Keratinocyte (primary cell): ENCODE results near the gene PTPRU. TPM values are rescaled to one million over a fixed set of nuclear protein-coding genes. Genes with fewer than 3 reads are reported as not detected.
A peak's percentile ranks its signal among the peaks of the same experiment; 100 is the strongest.

Source experiments
- DNase-seq: peaks from one replicate; pipeline ENCODE4 v3.0.0-alpha.2; 2011; ENCODE audit warnings: low read depth, missing footprints, low spot score
- FAIRE-seq: peaks from 2 replicates; lab custom pipeline; 2011; peaks lifted over from hg19 to GRCh38; lab: Jason Lieb, UNC
- H2AFZ ChIP-seq: 2 replicates; pipeline ENCODE4 v1.6.0; 2012; ENCODE audit warnings: low read length, control low read depth, inconsistent platforms; ENCODE audit not compliant: control insufficient read depth
- H3K27ac ChIP-seq: 2 replicates; pipeline ENCODE4 v1.5.1; 2011; ENCODE audit warnings: low read length; ENCODE audit not compliant: control insufficient read depth, insufficient read depth
- H3K27me3 ChIP-seq: 3 replicates; pipeline ENCODE4 v1.6.0; 2011; ENCODE audit warnings: low read length; ENCODE audit not compliant: control insufficient read depth, insufficient read depth; ENCODE audit errors: extremely low read depth
- H3K36me3 ChIP-seq, 2 experiments: 2 replicates in 1 of 2; 3 replicates in 1 of 2; pipeline ENCODE4 v1.5.1; 2011; ENCODE audit warnings: low read length in 2 of 2, mild to moderate bottlenecking in 1 of 2; ENCODE audit not compliant: control insufficient read depth in 2 of 2, insufficient read depth in 2 of 2; ENCODE audit errors: extremely low read depth in 1 of 2
- H3K4me1 ChIP-seq: 3 replicates; pipeline ENCODE4 v1.5.1; 2011; ENCODE audit warnings: low read length; ENCODE audit not compliant: control insufficient read depth, insufficient read depth; ENCODE audit errors: extremely low read depth
- H3K4me2 ChIP-seq: 3 replicates; pipeline ENCODE4 v1.6.0; 2011; ENCODE audit warnings: low read depth, low read length; ENCODE audit not compliant: control insufficient read depth, insufficient read depth; ENCODE audit errors: extremely low read depth
- H3K4me3 ChIP-seq, 3 experiments: fragments of 200-600 bp in 1 of 3; sonication (generic) in 1 of 3; 2 replicates in 2 of 3; 3 replicates in 1 of 3; pipeline ENCODE4 v1.5.1; 2011 to 2016; ENCODE audit warnings: low read length in 3 of 3, mild to moderate bottlenecking in 3 of 3, control low read depth in 2 of 3, inconsistent platforms in 1 of 3, low read depth in 1 of 3, mixed read lengths in 1 of 3, mixed run types in 1 of 3, moderate library complexity in 1 of 3; ENCODE audit not compliant: control insufficient read depth in 2 of 3, insufficient read depth in 2 of 3; ENCODE audit errors: extremely low read depth in 1 of 3
- H3K79me2 ChIP-seq: 2 replicates; pipeline ENCODE4 v1.6.0; 2012; ENCODE audit warnings: low read length; ENCODE audit not compliant: control insufficient read depth, insufficient read depth
- H3K9ac ChIP-seq: 3 replicates; pipeline ENCODE4 v1.6.0; 2011; ENCODE audit warnings: low read length; ENCODE audit not compliant: control insufficient read depth, insufficient read depth; ENCODE audit errors: extremely low read depth
- H3K9me1 ChIP-seq: 3 replicates; pipeline ENCODE4 v1.6.0; 2011; ENCODE audit warnings: low read length; ENCODE audit not compliant: control insufficient read depth, insufficient read depth; ENCODE audit errors: extremely low read depth
- H3K9me3 ChIP-seq: 2 replicates; pipeline ENCODE4 v1.5.1; 2012; ENCODE audit warnings: low read depth, low read length; ENCODE audit not compliant: control insufficient read depth
- H4K20me1 ChIP-seq: 3 replicates; pipeline ENCODE4 v1.6.0; 2011; ENCODE audit warnings: low read length; ENCODE audit not compliant: control insufficient read depth, insufficient read depth; ENCODE audit errors: extremely low read depth
- EZH2 ChIP-seq: IDR thresholded peaks from one replicate; pipeline ENCODE4 v1.6.1; 2012; ENCODE audit warnings: inconsistent platforms, mild to moderate bottlenecking, low read length, moderate library complexity
- dilution Hi-C: fragments of 300-500 bp; cut with MboI; formaldehyde crosslinking; loops from one replicate; pipeline ENCODE4 v1.7.0; 2020; ENCODE audit warnings: low sequenced_read_pairs; ENCODE audit not compliant: extremely low pct_ligation_motif_present
- polyA plus RNA-seq, 5 experiments: library from polyadenylated mRNA; depleted of rRNA in 3 of 5; stranded (reverse) in 3 of 5; stranded (forward) in 1 of 5; unstranded in 1 of 5; fragments of >200 nt; gene quantifications; 1 replicate in 1 of 5; 2 replicates in 3 of 5; 3 replicates in 1 of 5; pipeline versions ENCODE4 v1.2.1 to v1.2.3, GENCODE V29; 2011 to 2012; ENCODE audit warnings: missing spikeins in 2 of 5, low read depth in 1 of 5, low replicate concordance in 1 of 5
- TF ChIP-seq, protein P1 (sequence below), 3 experiments: IDR thresholded peaks in 1 of 3; conservative IDR thresholded peaks in 1 of 3; optimal IDR thresholded peaks in 1 of 3; 2 replicates in 2 of 3; 3 replicates in 1 of 3; pipeline versions ENCODE3 to v1.5.1; 2011; ENCODE audit warnings: low read length in 3 of 3, mild to moderate bottlenecking in 3 of 3, moderate library complexity in 2 of 3, control low read depth in 1 of 3, inconsistent platforms in 1 of 3; ENCODE audit not compliant: insufficient read depth in 2 of 3; ENCODE audit errors: extremely low read depth in 1 of 3

The PTPRU gene
- polyA plus RNA-seq, 1 donor (not counting 4 experiments of a cell fraction or from before 2014, with no cell fraction given): 4.3 TPM

DNA sequence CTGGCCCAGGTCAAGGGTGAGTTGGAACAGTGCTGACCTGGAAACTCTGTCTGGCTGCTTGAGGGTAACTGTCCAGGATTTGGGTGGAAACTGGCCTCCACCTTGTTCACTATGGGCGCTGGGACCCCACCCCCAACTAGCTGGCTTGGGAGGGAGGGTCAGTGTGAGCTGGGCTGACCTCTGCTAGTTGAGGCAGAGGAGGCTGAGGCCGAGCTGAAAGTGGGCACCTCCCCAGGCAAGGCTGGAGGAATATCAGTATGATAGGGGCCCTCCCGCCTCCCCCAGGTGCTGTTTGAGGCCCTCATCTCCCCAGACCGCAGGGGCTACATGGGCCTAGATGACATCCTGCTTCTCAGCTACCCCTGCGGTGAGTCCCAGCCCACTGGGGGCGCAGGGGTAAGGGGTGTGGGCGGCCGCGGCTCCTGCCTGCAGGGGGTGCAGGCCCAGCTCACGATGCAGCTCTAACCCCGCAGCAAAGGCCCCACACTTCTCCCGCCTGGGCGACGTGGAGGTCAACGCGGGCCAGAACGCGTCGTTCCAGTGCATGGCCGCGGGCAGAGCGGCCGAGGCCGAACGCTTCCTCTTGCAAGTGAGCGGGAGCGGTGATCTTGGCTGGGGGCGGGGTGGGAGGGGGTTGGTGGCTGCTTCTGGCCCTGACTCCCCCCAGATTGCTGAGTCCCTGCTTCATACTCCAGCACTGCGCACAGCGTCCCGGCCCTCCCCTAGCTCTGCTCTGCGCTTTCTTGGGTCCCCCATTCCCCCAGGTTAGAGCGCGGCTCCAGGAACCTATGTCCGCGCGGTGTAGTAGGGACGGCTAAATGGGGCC lies 22.9 kb downstream of the PTPRU start:
- no peak for DNase-seq
- FAIRE-seq: no peak
- no peaks in the 10 kb centered on the region for H3K4me1 ChIP-seq
- H3K9me1 ChIP-seq: no peaks in the 10 kb centered on the region
- H3K27me3 ChIP-seq: peaks cover 4% of the 10 kb centered on the region
- H4K20me1 ChIP-seq: no peaks in the 10 kb centered on the region
- H3K4me2 ChIP-seq: peak overlapping the region; percentile 69
- peak overlapping the region; percentile 43 for H2AFZ ChIP-seq
- TF ChIP-seq EZH2: no peak
- TF ChIP-seq, protein P1, sequence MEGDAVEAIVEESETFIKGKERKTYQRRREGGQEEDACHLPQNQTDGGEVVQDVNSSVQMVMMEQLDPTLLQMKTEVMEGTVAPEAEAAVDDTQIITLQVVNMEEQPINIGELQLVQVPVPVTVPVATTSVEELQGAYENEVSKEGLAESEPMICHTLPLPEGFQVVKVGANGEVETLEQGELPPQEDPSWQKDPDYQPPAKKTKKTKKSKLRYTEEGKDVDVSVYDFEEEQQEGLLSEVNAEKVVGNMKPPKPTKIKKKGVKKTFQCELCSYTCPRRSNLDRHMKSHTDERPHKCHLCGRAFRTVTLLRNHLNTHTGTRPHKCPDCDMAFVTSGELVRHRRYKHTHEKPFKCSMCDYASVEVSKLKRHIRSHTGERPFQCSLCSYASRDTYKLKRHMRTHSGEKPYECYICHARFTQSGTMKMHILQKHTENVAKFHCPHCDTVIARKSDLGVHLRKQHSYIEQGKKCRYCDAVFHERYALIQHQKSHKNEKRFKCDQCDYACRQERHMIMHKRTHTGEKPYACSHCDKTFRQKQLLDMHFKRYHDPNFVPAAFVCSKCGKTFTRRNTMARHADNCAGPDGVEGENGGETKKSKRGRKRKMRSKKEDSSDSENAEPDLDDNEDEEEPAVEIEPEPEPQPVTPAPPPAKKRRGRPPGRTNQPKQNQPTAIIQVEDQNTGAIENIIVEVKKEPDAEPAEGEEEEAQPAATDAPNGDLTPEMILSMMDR (optimal IDR thresholded peaks at IDR 0.05 in 1 of 3, IDR thresholded peaks at IDR 0.05 in 1 of 3, conservative IDR thresholded peaks at IDR 0.05 in 1 of 3; ENCODE audit: extremely low read depth in 1 of 3, insufficient read depth in 2 of 3, low read length in 3 of 3): no peak
- no peaks in the 10 kb centered on the region for H3K36me3 ChIP-seq
- no peaks in the 10 kb centered on the region for H3K79me2 ChIP-seq
- dilution Hi-C loops: no loop called here
- H3K27ac ChIP-seq: no peak overlapping the region
- peak overlapping the region; percentile 41 to 51 (median 49) for H3K4me3 ChIP-seq
- H3K9me3 ChIP-seq: no peaks in the 10 kb centered on the region
- no peak overlapping the region for H3K9ac ChIP-seq

GRCh38 chr1:29259802-29260441 lies 23.6 kb downstream of the PTPRU start:
- dilution Hi-C loops: no loop called here
- Histone ChIP-seq H3K27me3 (peaks cover 4% of the 10 kb centered on the region), H3K4me1 (no peaks in the 10 kb centered on the region), H2AFZ (peak overlapping the region; percentile 43), H3K27ac (no peak overlapping the region), H3K4me3 (peak overlapping the region; percentile 41 to 51 (median 49)), H3K9ac (no peak overlapping the region), H3K36me3 (no peaks in the 10 kb centered on the region), H3K9me3 (no peaks in the 10 kb centered on the region), H3K4me2 (peak overlapping the region; percentile 69), H3K9me1 (no peaks in the 10 kb centered on the region), H3K79me2 (no peaks in the 10 kb centered on the region), H4K20me1 (no peaks in the 10 kb centered on the region)
- no peak for FAIRE-seq
- TF ChIP-seq EZH2: no peak
- TF ChIP-seq, protein P1 (optimal IDR thresholded peaks at IDR 0.05 in 1 of 3, IDR thresholded peaks at IDR 0.05 in 1 of 3, conservative IDR thresholded peaks at IDR 0.05 in 1 of 3; ENCODE audit: extremely low read depth in 1 of 3, insufficient read depth in 2 of 3, low read length in 3 of 3): no peak
- no peak for DNase-seq
